ENCODE data around the gene LOXL1. TPM values are rescaled to one million over a fixed set of nuclear protein-coding genes. Genes with fewer than 3 reads are reported as not detected.

Gene LOXL1
- total and polyA plus RNA-seq, 10 of the 15 experiments (the other 5 are each of a cell fraction or from before 2014, with no cell fraction given), result 0.07 to 0.15 TPM; not detected in 8

DNA sequence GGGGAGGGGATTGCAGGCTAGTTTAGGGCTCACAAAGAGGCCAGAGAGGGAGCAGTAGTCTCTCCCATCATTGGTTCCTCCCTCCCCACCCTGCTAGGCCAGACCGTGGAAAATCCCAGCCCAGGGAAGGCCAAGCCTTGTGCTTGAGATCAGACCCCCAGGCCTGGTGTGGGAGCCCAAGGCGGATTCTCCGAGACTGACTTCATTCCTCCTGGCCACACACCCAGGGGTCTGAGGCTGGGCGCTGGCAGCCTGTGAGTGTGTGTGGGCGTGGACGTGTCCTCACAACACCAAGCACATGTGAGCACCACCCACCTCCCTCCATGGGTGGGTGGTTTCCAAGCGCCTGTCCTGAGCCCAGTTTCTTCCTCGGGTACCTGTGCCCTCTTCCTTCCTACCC is 4.1 kb downstream of the LOXL1 start:
- no peak overlapping the region for H2AFZ ChIP-seq (ENCODE audit: control insufficient read depth, low read depth, low read length)
- no peak overlapping the region for H3K27ac ChIP-seq (ENCODE audit: control insufficient read depth, insufficient read depth)
- no peaks in the 10 kb centered on the region for H3K36me3 ChIP-seq (ENCODE audit: control insufficient read depth in 2 of 2, insufficient read depth in 2 of 2, low read length in 1 of 2)
- CTCF ChIA-PET, result no interaction called here
- no peak overlapping the region for H3K4me3 ChIP-seq
- FAIRE-seq, result no peak
- no peak for DNase-seq (ENCODE audit: low read depth, low spot score)
- no peaks in the 10 kb centered on the region for H4K20me1 ChIP-seq (ENCODE audit: control insufficient read depth, insufficient read depth)
- no peak for TF ChIP-seq BMI1 (IDR thresholded peaks at IDR 0.05; ENCODE audit: borderline replicate concordance)
- no peak for TF ChIP-seq ZZZ3 (IDR thresholded peaks at IDR 0.05; ENCODE audit: control insufficient read depth, insufficient read length, low read depth)
- TF ChIP-seq PML (IDR thresholded peaks at IDR 0.05; ENCODE audit: low read length), result no peak
- no peak for TF ChIP-seq RCOR1 (conservative IDR thresholded peaks at IDR 0.05; ENCODE audit: low read depth, low read length)
- no peak for TF ChIP-seq YBX1 (IDR thresholded peaks at IDR 0.05)
- no peak for TF ChIP-seq RELA (IDR thresholded peaks at IDR 0.05; ENCODE audit: borderline replicate concordance, partially characterized antibody)
- TF ChIP-seq, protein P1, sequence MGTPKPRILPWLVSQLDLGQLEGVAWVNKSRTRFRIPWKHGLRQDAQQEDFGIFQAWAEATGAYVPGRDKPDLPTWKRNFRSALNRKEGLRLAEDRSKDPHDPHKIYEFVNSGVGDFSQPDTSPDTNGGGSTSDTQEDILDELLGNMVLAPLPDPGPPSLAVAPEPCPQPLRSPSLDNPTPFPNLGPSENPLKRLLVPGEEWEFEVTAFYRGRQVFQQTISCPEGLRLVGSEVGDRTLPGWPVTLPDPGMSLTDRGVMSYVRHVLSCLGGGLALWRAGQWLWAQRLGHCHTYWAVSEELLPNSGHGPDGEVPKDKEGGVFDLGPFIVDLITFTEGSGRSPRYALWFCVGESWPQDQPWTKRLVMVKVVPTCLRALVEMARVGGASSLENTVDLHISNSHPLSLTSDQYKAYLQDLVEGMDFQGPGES (IDR thresholded peaks at IDR 0.05), result no peak
- TF ChIP-seq ATF3 (IDR thresholded peaks at IDR 0.05; ENCODE audit: borderline replicate concordance, extremely low read depth, low read depth, low read length), result no peak
- TF ChIP-seq TCF7 (IDR thresholded peaks at IDR 0.05; ENCODE audit: borderline replicate concordance), result no peak
- no peak for TF ChIP-seq RUNX3 (IDR thresholded peaks at IDR 0.05; ENCODE audit: low read length)
- TF ChIP-seq GABPA (IDR thresholded peaks at IDR 0.05; ENCODE audit: low read depth), result no peak
- no peak for ATAC-seq
- no peak overlapping the region for H3K9ac ChIP-seq (ENCODE audit: control insufficient read depth, insufficient read depth, low read length)
- RAD21 ChIA-PET (ENCODE audit: unreplicated experiment), result no interaction called here
- H3K4me2 ChIP-seq (ENCODE audit: control insufficient read depth, insufficient read depth), result no peak overlapping the region
- H3K4me1 ChIP-seq (ENCODE audit: control insufficient read depth, insufficient read depth, low read length), result no peaks in the 10 kb centered on the region
- in situ Hi-C loops (cut with MboI) (no loop called here), intact Hi-C loops (cut with micrococcal nuclease; ENCODE audit: unreplicated experiment) (no loop called here)
- H3K27me3 ChIP-seq (replicated peaks in 1 of 2; ENCODE audit: control insufficient read depth in 2 of 2, insufficient read depth in 2 of 2, low read length in 1 of 2), result peaks cover 11 to 20% of the 10 kb centered on the region in 2 experiments
- POLR2A ChIA-PET, result no interaction called here
- WGBS (ENCODE audit: insufficient coverage, insufficient replicate concordance, low lambda C conversion rate, missing lambda C conversion rate), result 35% methylated on average over 8 of the region's 8 CpGs
- no peaks in the 10 kb centered on the region for H3K9me3 ChIP-seq (replicated peaks; ENCODE audit: control insufficient read depth, insufficient read depth, low read length)
- no TSS peak for BruUV-seq (replicated peaks)
- H3K79me2 ChIP-seq (ENCODE audit: control insufficient read depth, insufficient read depth, low read length), result no peaks in the 10 kb centered on the region
- SMC1A ChIA-PET (ENCODE audit: uncharacterized antibody, unreplicated experiment), result no interaction called here
